Measurements from ENCODE around the gene WNT7A.

WNT7A gene

DNA sequence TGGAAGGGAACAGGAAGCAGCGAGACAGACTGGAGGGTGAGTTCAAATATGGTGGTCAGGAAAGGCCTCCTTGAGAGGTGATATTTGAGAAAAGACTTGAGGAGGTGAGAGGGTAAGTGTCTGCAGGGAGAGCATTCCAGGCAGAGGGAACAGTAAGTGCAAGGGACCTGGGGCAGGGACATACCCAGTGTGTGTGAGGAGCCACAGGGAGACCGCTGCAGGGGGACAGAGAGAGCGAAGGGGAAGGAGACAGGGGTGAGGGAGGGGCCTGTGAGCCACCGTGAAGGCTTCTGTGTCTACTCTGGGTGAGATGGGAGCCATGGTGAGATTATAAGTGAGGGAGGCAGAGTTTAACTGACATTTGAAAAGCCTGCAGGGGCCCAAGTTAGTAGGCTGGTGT, 38.0 kb downstream of the WNT7A start:
- no peak overlapping the region for H3K27ac Mint-ChIP-seq
- no peaks in the 10 kb centered on the region for H3K27me3 Mint-ChIP-seq (ENCODE audit: low read depth)
- no peaks in the 10 kb centered on the region for H3K9me3 Mint-ChIP-seq
- no peaks in the 10 kb centered on the region for H3K36me3 Mint-ChIP-seq (ENCODE audit: low read depth)
- no peak overlapping the region for H3K4me3 Mint-ChIP-seq
- H3K4me1 Mint-ChIP-seq (ENCODE audit: low read depth), result no peaks in the 10 kb centered on the region
- DNase-seq (ENCODE audit: low spot score), result no peak

DNA sequence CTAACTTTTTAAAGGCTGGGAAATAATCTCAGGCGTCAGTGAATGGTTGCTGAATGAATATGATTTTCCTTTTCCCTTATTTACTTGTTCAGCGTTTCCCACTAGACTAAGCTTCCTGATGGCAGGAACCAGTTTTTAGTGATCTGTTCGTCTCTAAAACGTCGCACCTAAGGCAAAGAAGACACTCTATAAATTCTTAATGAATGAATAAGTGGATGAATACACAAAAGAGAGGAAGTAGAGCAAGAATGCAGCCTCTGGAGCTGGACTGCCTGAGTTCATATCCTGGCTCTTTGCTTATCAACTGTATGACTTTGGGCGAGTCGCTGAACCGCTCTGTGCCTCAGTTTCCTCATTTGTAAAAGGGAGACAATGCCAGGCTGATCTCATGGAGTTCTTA, 38.7 kb downstream of the WNT7A start:
- H3K27ac Mint-ChIP-seq, result no peak overlapping the region
- DNase-seq (ENCODE audit: low spot score), result no peak

DNA sequence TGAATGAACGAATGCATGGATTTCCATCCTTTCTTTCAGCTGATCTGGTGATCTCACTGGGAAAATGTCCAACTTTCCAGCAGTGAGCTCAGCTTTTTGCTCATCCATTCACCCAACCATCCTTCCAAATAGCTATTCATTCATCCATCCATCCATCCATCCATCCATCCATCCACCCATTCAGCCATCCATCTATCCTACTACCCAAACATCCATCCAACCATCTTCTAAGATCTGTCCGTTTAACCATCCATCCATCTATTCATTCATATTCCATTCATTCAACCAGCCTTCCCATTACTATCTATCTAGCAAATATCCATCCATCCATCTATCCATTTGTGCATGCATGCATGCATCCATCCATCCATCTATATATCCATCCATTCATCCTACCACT, 39.4 kb downstream of the WNT7A start:
- Mint-ChIP-seq H3K4me3 (no peak overlapping the region), H3K4me1 (ENCODE audit: low read depth) (no peaks in the 10 kb centered on the region), H3K27ac (no peak overlapping the region), H3K27me3 (ENCODE audit: low read depth) (no peaks in the 10 kb centered on the region), H3K36me3 (ENCODE audit: low read depth) (no peaks in the 10 kb centered on the region), H3K9me3 (no peaks in the 10 kb centered on the region)
- DNase-seq (ENCODE audit: low spot score), result no peak

More for the DNA sequence above, 38.7 kb downstream of the WNT7A start:
- no peaks in the 10 kb centered on the region for H3K9me3 Mint-ChIP-seq
- H3K27me3 Mint-ChIP-seq (ENCODE audit: low read depth), result no peaks in the 10 kb centered on the region
- H3K4me3 Mint-ChIP-seq, result no peak overlapping the region
- H3K36me3 Mint-ChIP-seq (ENCODE audit: low read depth), result no peaks in the 10 kb centered on the region
- no peaks in the 10 kb centered on the region for H3K4me1 Mint-ChIP-seq (ENCODE audit: low read depth)

DNA sequence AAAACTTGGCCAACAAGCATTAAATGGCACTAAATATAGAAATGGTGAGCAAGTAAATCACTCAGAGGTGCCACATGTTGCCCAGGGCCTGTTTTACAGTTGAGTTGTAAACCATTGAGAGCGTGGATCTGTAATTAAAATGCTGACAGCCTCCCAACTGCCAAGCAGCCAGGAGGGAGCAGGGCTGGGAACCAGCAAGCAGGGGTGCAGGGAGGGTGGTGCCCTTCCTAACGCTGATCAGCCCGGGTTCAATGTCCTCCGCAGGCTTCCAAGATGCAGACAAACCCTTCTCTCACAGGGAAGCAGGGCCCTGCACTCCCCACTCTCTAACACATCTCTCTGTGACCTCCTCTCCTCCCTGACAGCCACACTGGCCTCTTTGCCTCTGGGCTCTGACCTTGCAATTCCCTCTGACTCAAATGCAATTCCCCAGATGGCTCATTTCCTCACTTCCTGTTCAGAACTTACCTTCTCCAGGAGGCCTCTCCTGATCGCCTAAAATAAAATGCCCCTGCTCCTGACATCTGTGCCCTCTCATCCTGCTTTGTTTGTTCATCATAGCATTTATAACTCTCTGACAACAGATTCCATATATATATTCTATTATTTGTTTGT, 40.0 kb downstream of the WNT7A start:
- no peaks in the 10 kb centered on the region for H3K9me3 Mint-ChIP-seq
- H3K27ac Mint-ChIP-seq, result no peak overlapping the region
- no peak overlapping the region for H3K4me3 Mint-ChIP-seq
- DNase-seq (ENCODE audit: low spot score), result no peak
- H3K4me1 Mint-ChIP-seq (ENCODE audit: low read depth), result no peaks in the 10 kb centered on the region
- H3K36me3 Mint-ChIP-seq (ENCODE audit: low read depth), result no peaks in the 10 kb centered on the region
- H3K27me3 Mint-ChIP-seq (ENCODE audit: low read depth), result no peaks in the 10 kb centered on the region

DNA sequence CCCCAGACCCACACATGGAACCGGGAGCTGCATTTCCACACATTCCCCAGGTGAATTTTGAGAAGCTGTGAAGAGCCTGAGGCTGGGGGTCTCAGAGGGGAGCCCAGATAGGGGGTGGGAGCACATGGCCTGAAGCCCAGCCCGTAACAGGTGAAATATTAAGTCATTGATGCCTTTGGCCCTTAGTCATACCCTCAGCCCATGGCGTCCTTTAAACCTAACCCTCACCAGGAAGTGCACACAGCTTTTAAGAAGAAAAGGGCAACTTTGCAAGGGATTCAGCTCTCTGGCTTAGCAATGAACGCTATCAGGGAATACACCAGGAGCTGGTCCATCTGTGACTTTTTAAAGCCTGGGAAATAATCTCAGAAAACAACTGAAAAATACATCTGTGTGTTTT, 40.6 kb downstream of the WNT7A start:
- H3K27ac Mint-ChIP-seq, result no peak overlapping the region
- H3K4me3 Mint-ChIP-seq, result no peak overlapping the region
- H3K36me3 Mint-ChIP-seq (ENCODE audit: low read depth), result no peaks in the 10 kb centered on the region
- H3K4me1 Mint-ChIP-seq (ENCODE audit: low read depth), result no peaks in the 10 kb centered on the region
- no peaks in the 10 kb centered on the region for H3K9me3 Mint-ChIP-seq
- DNase-seq (ENCODE audit: low spot score), result no peak
- no peaks in the 10 kb centered on the region for H3K27me3 Mint-ChIP-seq (ENCODE audit: low read depth)

DNA sequence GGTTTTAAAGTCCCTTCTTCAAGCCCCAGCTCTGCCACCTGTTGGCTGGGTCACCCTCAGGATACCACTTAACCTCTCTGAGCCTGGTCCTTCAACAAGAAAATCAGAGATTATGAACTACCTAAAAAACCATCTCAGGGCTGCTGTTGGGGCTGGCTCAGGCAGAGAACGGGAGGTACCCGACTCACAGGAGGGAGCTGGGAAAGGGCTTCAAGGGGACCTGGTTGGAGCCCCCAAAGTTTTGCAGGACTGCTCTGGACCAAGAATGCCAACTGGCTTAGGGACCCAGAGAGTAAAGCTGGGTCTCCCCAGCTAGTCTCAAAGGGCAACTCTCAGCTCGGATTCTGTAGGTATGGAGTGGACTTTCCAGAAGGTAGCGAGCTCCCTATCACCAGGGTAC, 41.5 kb downstream of the WNT7A start:
- H3K4me3 Mint-ChIP-seq, result no peak overlapping the region
- no peaks in the 10 kb centered on the region for H3K27me3 Mint-ChIP-seq (ENCODE audit: low read depth)
- H3K9me3 Mint-ChIP-seq, result no peaks in the 10 kb centered on the region
- H3K27ac Mint-ChIP-seq, result no peak overlapping the region
- H3K4me1 Mint-ChIP-seq (ENCODE audit: low read depth), result no peaks in the 10 kb centered on the region
- DNase-seq (ENCODE audit: low spot score), result no peak
- H3K36me3 Mint-ChIP-seq (ENCODE audit: low read depth), result no peaks in the 10 kb centered on the region

DNA sequence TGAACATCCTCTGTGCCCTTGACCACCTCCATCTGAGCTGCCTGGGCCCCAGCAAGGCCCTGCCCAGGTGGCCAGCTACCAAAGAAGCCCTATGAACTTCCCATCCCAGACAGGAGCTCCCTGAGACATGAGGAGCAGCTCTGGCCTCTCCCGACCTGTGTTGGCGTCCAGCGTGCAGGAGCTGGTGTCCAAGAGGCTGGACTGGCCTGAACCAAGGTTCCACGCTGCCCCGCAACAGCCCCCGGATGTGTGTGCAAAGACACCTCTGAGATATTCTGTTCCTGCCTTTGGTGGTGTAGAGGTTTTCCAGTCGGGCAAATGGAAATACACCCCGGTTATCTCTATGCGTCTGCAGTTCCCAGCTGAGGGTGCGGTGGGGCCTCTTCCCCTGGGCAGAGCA, 42.1 kb downstream of the WNT7A start:
- no peaks in the 10 kb centered on the region for H3K27me3 Mint-ChIP-seq (ENCODE audit: low read depth)
- no peaks in the 10 kb centered on the region for H3K9me3 Mint-ChIP-seq
- DNase-seq (ENCODE audit: low spot score), result no peak
- H3K27ac Mint-ChIP-seq, result no peak overlapping the region
- H3K4me3 Mint-ChIP-seq, result no peak overlapping the region
- H3K4me1 Mint-ChIP-seq (ENCODE audit: low read depth), result no peaks in the 10 kb centered on the region
- no peaks in the 10 kb centered on the region for H3K36me3 Mint-ChIP-seq (ENCODE audit: low read depth)

DNA sequence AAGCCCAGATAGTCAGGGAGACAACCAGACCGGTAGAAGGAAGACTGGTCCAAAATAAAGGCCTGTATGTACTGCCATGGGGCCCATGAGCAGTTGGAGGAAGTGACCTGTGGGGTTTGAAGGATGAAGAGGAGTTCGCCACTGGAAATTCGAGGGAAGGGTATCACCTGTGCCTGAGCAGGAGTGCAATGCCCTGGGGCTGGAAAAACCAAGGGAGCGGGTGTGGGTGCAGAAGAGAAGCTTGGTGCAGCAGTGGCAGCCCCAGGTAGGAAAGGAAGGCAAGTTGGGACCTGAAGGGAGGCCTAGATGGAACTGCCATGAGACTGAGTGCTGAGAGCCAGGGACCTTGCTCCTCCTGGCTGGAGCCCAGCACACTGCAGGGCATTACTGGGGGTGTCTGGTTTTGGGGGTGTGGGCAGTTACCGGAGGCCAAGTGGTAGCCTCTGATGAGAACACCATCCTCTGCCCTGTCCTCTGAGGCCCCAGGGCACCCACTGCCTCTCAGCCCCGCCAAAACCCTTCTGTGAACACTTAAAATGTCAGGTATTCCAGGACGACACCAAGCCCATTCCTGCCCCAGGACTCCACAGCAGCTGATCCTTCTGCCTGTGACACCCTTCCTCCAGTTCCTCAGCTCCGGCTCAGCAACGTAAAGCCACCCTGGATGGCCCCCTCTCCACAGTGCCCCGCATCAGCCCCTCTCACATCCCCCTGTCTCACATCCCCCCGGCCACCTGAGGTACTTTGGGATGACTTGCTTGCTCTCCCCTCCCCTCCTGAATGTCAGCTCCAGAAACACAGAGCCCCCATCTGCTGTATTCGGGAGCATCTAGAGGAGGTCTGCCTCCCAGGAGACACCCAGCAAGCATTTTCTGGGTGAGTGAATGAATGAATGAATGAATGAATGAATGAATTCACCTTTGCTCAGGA, 42.9 kb downstream of the WNT7A start:
- no peak for DNase-seq (ENCODE audit: low spot score)
- Mint-ChIP-seq H3K4me3 (no peak overlapping the region), H3K36me3 (ENCODE audit: low read depth) (no peaks in the 10 kb centered on the region), H3K9me3 (no peaks in the 10 kb centered on the region), H3K27me3 (ENCODE audit: low read depth) (no peaks in the 10 kb centered on the region), H3K4me1 (ENCODE audit: low read depth) (no peaks in the 10 kb centered on the region), H3K27ac (no peak overlapping the region)

DNA sequence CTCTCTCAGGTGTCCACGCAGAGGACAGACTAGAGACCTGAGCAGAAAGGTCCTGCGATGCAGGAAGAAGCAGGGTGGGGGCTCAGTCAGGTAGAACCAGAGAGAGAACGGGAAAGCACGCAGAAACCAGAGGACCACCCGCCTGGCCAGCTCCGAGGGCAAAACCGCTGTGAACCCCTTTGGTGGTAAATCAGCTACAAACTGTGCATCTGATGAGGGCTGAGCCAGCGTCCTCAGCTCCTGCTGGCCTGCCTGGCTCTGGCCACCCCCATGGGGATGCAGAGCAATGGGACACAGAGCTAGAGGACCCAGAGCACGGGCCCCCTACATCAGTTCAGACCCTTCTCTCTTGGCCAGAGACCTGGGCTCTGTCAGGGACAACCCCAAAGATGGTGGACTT, 44.6 kb downstream of the WNT7A start:
- no peaks in the 10 kb centered on the region for H3K27me3 Mint-ChIP-seq (ENCODE audit: low read depth)
- DNase-seq (ENCODE audit: low spot score), result no peak
- no peak overlapping the region for H3K27ac Mint-ChIP-seq
- H3K4me3 Mint-ChIP-seq, result no peak overlapping the region
- H3K36me3 Mint-ChIP-seq (ENCODE audit: low read depth), result no peaks in the 10 kb centered on the region
- H3K4me1 Mint-ChIP-seq (ENCODE audit: low read depth), result no peaks in the 10 kb centered on the region
- no peaks in the 10 kb centered on the region for H3K9me3 Mint-ChIP-seq

DNA sequence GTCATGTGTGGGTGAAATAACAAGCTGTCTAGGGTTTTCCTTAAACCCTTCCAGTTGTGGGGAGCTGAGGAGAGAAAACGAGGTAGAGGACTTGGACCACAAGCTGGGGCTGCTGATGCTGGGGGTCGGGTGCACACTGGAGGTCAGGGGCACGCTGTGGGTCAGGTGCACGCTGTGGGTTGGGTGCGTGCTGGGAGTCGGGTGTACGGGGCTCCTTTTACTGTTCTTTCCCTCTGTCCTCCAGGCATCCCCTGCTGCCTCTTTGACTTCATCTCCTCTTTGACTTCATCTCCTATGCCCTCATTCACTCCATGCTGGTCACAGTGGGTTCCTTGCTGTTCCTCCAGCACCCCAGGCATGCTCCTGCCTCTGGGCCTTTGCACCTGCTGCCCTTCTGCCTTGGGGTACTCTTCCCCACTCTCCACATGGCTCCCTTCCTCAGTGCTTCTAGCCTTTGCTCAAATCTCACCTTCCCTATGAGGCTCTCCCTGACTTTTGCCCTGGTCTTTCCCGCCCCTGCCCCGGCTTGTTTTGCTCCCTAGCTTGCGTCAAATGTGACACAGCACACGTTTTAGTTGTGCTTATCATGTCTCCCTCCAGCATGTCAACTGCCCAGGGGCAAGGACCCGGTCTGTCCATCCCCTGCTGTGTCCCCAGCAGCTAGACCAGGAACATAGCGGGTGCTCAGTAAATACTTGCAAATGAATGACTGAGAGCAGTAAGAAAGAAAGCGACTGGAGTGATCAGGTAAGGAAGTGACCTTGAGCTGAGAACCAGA, 45.4 kb downstream of the WNT7A start:
- Mint-ChIP-seq H3K36me3 (ENCODE audit: low read depth) (no peaks in the 10 kb centered on the region), H3K27me3 (ENCODE audit: low read depth) (no peaks in the 10 kb centered on the region), H3K4me1 (ENCODE audit: low read depth) (no peaks in the 10 kb centered on the region), H3K4me3 (no peak overlapping the region), H3K27ac (no peak overlapping the region), H3K9me3 (no peaks in the 10 kb centered on the region)
- no peak for DNase-seq (ENCODE audit: low spot score)

DNA sequence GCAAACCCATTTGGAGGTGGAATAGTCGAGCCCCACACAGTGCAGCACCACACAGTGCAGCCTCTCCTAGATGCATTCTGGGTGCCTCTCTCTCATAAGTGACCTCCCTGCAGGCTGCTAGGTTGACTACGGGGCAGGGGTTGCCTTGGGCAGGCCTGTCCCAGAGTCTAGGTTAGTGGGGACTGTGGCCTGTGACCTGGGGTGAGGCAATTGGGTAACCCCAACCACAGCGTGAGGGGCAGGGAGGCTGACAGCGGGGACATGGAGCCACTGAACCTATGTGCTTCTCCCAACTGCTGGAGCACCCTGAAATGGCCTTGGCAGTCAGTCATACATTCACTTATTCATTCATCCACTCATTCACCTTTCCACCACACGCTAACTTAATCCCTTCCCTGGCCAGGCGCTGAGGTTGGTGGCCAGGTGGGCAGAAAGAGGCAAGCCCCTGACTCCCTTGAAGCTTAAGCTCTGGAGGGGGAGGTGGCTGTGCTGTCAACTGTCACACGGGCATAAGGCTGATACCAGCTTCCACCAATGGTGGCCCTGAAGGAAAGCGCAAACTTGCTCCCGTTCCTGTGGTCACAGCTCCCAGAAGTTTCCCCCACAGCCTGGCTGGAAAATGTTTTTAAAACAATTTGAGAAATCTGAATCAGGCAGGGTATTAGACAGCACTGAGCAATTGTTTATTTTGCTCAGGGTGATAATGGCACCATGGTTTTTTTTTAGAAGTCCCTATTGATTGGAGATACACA, 46.2 kb downstream of the WNT7A start:
- Mint-ChIP-seq H3K4me1 (ENCODE audit: low read depth) (no peaks in the 10 kb centered on the region), H3K27me3 (ENCODE audit: low read depth) (no peaks in the 10 kb centered on the region), H3K36me3 (ENCODE audit: low read depth) (no peaks in the 10 kb centered on the region), H3K27ac (no peak overlapping the region), H3K9me3 (no peaks in the 10 kb centered on the region), H3K4me3 (no peak overlapping the region)
- no peak for DNase-seq (ENCODE audit: low spot score)

DNA sequence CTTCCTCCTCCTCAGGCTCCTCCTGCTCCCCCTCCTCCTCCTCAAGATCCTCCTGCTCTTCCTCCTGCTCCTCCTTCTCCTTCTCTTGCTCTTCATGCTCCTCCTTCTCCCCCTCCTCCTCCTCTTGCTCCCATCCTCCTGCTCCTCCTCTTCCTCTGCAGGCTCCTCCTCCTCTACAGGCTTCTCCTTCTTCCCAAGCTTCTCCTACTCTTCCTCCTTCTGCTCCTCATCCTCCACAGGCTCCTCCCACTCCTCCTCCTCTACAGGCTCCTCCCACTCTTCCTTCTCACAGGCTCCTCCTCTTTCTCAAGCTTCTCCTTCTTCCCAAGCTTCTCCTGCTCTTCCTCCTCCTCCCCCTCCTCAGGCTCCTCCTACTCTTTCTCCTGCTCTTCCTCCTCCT, 47.7 kb downstream of the WNT7A start:
- Mint-ChIP-seq H3K27ac (no peak overlapping the region), H3K27me3 (ENCODE audit: low read depth) (no peaks in the 10 kb centered on the region), H3K36me3 (ENCODE audit: low read depth) (no peaks in the 10 kb centered on the region), H3K4me1 (ENCODE audit: low read depth) (no peaks in the 10 kb centered on the region), H3K9me3 (no peaks in the 10 kb centered on the region), H3K4me3 (no peak overlapping the region)
- DNase-seq (ENCODE audit: low spot score), result no peak

DNA sequence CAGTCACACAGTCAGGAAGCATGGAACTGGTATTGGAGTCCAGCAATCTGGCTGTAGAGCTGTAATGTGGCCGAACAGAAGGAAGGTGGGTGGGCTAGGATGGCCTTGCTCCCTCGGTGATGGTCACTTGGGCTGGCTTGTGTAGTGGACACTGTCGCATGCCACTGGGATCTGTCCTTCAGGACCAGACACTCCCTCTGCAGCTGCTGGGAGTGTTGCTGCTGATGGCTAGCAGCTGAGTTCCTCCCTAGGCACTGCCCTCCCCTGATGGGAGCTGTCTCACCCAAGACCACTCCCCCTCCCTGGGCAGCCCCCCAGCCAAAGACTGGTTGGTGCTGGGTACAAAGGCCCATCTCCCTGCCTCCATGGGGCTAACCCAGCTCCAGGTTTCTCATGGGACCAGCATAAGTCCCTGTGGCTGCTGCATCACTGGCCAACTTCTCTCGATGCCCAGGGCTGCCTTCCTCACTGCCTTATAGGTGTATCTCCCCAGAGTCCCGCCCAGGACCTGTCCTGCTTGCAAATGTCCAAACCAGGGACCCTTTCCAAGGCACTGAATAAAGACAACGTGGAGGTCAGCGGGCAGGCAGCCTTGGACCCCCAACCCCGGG, 48.4 kb downstream of the WNT7A start:
- Mint-ChIP-seq H3K36me3 (ENCODE audit: low read depth) (no peaks in the 10 kb centered on the region), H3K27ac (no peak overlapping the region), H3K4me3 (no peak overlapping the region), H3K4me1 (ENCODE audit: low read depth) (no peaks in the 10 kb centered on the region), H3K27me3 (ENCODE audit: low read depth) (no peaks in the 10 kb centered on the region), H3K9me3 (no peaks in the 10 kb centered on the region)
- DNase-seq (ENCODE audit: low spot score), result no peak

Data from T-helper 2 cell treated with Interferon-gamma antibody and Interleukin-4, amounts not matched to agents 5 μg/mL and 100 μg/mL, for 36 hours (primary cell).